IPS-NIHi7 (cell line): ENCODE data around the gene ARHGAP30.

Experiments used
- DNase-seq: peaks from one replicate; pipeline ENCODE4 v3.0.0; 2012; ENCODE audit warnings: mixed read lengths; ENCODE audit errors: extremely low spot score

ARHGAP30 gene

DNA sequence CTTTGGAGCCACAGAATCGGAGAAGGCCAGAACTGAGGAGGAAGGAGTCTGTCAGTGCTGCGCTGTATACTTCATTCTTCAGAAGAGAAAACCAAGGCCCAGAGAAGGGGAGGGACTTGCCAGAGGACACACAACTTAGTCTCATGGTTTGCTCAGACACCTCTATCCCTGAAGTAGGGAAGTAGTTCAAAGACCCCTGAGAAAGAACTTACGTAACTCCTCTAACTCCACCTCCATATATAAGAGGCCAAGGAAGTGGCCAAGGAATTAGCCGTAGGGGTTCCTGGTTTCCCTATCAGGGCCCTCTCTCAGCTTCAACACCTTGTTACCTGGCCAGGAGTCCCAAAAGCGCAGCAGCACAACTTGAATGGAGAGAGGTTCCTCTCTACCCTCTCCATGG lies 20.2 kb upstream of the ARHGAP30 start:
- DNase-seq: no peak

DNA sequence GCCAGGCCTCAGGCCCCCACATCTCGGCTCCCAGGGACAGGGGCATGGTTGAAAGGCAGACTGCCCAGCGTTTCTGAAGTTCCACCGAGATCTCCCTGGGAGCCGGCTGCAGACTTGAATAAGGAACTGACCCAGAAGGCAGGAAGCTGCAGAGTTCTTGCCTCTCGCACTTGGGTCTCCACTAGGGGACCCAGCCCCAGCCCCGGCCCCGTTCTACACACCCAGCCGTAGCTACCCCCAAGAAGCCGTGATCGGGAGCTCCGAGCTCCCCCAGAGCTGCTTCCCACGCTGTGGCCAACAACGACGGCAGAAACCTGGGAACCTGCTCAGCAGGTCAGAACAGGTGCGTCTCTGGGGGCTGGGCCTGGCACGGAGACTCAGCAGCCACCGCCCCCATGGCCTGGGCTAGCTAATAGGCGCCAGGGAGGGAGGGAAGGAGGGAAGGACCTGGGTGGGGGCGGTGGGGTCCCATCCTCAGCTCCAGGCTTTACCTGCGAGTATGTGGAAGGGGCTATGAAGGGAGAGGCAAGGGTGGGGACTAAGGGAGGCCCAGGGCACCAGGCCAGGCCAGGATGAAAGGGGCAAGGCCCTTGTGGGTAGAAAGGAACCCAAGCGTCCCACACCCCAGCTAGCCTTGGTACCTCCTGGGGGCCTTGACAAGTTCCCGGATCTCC lies 19.7 kb upstream of the ARHGAP30 start, which contains the start of gene NECTIN4:
Gene NECTIN4, minus strand, starts transcription at position 308 of the 674 bp plus-strand sequence. Its CDS starts 262 bp downstream, at position 46.
- peak; percentile 36 for DNase-seq

DNA sequence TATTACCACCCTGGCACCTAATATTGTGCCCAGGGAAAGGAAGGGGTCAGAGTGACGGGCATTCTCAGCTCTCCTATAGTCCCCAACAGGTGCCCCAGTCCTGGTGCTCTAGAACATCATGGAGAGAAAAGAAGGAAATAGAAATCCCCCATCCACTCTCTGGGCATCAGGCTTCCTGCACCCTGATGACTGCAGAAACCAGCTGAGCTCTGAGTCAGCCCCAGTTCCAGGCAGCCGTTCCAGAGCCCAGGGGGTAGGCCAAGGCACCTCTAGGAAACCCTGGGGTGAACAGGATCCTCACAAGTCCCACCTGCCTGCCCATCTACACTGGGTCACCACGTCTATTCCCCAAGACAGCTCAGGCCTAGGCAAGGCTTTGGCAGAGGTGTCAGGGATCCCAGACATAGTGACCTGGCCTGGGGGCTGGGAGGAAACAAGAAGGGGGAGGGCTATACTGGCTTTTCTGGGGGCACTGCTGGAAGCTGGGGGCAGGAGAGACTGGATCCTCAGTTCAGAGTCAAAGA lies 19.0 kb upstream of the ARHGAP30 start:
- DNase-seq: no peak

DNA sequence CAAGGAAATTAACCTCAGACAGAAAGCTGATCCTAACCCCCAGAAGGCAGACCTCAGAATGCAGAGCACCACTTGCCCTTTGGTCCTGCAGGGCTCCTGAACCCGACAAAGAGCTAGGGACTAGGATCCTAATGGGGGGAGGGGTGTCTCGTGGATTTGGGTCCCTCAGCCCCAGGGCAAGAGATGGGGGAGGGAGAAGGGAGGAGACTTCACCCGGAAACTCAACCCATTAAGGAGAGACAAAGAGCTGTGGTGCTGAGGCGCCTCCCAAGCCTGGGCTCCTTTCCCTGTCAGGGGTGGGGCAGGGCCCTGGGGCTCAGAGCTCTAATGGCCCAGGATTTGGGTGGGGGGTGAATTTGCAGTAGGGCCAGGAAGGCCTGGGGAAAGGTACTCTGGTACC lies 16.8 kb upstream of the ARHGAP30 start:
- DNase-seq: no peak

DNA sequence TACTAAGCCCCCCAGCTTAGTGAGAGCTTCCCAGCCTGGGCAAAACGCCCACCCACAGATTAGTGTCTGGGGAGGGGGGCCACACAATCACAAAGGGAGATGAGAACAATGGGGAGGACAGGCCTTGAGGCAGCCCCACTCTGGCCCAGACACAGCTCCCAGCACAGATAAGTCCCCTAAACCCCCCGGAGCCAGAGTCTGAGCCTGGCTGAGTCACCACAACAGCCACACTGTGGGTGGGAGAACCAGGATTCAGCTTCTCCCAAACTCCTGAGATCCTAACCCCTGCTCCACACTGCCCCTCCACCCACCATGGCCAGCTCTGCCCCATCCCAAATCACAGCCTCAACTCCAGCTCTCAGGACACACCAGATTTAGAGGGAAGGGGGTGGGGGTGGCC lies 15.5 kb upstream of the ARHGAP30 start:
- no peak for DNase-seq

DNA sequence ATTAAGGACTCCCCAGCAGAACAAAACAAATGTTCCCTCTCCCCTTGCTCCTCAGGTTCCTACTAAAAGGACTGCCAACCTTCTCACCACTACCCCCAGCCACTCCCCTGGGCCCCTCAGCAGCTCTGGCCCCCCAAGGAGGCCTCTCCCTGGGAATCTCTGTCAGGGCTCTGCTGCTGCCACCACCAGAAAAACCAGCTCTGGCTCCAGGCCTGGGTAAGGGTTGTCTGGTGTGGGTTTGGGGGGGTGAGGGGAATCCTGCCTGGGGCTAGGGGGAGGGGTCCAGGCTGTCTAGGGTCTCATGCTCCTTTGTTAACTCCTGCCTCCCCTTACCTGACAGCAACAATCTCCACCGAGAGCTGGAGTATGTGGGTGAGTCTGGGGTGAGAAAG lies 14.9 kb upstream of the ARHGAP30 start:
- no peak for DNase-seq

DNA sequence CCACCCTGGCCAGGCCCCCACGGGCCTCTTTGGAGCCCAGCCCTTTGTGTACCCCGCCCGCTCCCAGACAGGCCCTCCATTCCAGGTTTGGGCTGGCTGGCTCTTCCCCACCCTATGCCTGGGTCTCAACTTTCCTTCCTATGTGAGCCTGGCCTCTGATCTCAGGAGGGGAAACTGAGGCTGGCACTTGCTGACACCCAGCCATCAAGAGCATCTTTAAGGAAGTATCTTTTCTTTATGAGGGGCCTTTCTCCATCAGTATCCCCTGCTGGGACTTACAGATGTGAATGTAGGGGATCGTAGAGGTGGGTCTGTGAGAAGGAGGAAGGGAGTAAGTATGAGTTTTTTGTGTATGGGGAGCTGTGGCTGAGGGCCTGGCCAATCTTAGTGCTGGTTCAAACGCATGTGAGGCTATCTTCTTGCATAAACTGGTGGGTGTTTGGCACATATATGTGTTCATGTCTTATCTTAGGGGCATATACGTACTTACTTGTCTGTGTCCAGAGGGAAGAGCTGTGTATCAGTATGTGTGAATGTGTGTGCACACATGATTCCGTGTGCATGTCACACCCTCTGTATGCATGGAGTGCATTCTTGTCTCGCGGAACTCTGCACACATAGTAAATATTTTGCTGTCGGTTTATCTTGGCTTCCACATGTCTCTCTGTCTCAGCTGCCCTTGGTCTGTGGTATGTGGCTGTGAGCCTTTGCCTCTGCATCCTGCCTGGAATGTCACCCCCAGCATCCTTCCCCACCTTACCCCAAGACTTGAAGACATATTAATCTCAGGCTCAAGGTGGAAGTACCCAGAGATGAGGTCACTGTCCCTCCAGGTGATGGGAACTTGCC lies 14.3 kb upstream of the ARHGAP30 start:
- no peak for DNase-seq

DNA sequence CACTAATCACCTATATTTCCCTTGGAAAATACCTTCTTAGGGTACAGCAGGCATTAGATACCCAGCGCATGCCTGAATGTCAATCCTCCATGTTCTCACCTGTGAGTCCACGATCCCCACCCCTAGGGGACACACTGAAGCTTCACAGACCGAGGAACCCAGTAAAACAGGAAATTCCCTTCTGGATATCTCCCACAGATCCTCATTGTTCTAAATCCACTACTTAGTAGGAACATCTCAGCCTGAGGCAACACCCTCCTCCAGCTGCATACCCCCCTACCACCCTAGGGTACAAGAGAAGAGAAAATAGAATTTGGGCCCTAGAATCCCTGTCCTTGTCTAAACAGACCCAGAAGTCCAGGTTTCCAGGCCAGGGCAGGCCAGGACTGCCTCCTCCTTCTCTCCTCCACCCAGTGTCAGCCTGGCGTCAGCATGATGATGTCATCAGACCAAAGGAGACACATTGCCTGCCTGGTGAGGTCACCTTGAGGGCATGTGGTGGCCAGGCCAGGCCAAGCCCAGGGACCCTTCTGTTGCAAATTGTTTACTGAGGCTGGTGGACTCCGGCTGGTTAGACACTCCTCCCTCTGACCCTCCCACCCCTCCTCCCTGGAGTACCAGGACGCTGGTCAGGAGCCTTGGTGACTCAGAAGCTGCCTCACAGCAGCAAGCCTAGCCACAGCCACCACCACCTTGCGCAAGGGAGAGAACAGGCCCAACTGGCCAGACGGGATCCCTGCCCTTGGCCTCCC lies 13.5 kb upstream of the ARHGAP30 start:
- DNase-seq: peak; percentile 67

DNA sequence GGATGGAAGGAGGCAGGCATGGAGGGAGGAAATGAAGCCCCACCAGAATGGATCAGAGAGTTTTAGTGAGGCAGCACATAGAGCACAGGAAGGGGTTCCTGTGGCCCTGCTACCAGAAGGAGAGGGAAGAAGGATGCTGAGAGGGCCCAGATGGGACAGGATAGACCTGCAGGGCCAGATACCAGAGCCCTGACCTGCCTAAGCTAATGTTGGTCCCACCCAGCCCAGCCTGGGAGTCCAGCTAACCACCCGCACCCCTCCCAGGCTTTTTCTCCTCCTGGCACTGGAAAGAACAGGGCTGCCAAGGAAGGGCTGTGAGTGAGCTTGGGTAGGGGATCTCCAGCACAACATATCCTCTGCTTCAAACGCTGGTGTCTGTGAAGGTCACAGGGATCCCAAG lies 12.8 kb upstream of the ARHGAP30 start:
- no peak for DNase-seq

DNA sequence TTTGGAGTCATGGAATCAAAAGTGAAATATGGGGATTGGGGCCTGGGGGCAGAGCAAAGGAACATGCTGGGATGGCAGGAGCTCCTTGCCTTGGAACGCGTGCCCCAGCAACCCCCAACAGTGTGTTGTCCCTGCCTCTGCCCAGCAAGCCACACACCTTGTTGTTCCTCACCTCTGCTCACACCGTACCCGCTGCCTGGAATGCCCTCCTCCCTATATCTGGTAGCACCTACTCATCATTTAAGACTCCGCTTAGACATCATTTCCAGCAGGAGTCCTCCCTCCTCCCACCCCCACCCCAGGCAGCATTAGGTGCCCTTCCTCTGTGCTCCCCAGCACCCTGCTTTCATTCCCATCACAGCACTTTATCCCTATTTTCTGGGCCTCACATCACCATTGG lies 11.8 kb upstream of the ARHGAP30 start:
- no peak for DNase-seq

DNA sequence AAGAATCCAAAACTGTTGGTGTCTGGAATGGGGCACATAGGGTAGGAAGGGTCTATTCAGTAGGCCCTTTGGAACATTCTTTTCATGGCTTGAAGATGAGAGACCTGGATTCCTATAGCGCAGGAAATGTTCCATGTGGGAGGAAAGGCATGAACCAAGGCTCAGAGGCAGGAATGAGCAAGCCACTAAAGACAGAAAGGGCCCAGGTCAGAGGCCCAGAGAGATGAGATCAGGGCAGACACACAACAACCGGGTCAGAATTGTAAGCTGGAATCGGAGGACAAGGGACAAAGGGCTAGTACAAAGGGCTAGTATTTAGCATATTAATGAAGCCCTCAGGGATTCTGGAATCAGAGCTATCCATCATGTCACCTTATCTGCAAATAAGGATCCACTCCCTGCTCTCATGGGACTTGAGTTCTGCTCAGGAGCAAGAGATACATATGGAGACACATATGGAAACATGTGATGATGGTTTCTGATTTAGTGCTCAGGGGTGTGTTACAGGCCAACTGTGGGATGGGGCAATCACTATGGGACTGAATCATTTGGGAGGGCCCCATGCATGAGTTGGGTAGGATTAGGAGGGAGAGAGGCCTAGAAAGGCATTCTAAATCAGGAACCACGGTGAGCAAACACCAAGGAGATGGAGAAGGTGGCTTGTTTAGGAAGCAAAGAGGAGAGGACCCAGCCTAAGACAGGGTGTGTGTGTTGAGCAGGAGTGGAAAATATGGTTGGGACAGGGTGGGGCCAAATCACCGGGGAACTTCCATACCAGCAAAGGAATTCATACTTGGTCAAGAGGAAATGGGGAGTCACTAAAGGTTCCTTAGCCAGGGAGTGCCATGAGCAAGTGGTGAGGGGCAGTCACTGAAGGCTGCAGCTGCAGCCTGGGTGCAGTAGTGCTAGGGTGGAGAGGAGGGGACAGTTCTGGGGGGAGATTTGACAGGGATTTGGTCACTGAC lies 11.0 kb upstream of the ARHGAP30 start:
- no peak for DNase-seq

DNA sequence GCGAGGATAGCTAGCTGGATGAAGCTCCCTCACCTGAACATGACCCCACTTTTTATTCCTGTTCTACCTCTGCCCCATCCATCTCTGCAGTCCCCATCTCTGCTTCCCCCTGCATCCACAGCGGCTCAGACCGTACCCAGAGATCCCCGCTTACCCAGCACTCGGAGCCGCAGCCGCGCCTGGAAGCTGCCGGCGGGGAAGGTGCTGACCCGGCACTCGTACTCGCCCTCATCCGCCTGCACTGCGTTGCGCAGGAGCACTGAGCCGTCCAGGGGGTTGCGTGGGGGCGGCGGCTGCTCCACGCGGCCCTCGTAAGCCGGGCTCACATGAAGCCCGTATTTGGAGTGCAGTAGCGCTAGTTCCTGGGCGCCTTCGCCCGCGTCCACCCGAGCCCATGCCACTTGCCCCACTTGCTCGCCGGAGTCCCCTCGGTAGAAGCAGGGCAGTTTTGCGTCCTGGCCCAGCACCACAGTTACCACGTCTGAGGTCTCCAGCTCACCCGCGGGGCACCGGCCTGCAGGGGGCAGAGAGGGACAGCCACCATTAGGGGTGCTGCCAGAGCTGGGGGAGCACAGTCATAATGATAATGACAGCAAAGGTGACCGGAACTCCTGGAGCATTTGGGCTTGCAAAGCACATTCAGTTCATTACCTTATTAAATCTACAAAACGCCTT lies 9.9 kb upstream of the ARHGAP30 start:
- no peak for DNase-seq

DNA sequence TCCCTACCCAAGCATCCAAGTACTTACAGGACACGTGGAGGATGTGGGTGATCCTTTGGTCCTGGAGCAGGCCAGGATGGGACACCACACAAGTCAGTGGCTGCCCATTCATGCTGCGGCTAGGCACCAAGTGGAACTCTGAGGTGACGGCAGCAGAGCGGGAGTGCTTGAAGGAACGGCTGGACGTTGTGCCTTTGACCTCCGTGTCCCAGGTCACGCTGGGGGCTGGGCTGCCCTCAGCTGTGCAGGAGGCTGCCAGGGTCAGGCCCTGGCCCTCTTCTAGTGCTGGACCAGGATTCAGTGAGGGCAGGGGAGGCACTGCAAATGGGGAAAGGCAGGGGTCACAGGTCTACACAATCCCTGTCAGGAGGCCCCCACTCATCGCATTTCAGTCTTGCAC lies 7.7 kb upstream of the ARHGAP30 start:
- no peak for DNase-seq

DNA sequence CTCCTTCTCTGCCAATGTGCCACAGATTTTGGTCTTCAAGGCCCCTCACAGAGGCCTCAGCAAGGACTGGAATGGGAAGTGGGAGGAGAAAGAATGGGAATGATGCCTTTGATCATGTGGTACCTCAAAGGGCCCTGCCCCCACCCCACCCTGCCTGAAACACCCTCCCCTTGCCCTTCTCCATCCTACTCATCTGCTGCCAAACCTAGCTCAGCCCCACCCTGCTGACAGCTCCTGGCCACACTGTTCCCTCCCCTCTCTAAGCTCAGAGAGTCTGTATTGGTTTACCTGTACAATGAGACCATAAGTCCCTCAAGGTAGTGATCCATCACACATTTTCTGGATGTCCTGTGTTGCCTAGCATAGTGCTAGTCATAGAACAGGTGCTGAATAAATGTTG lies 6.7 kb upstream of the ARHGAP30 start:
- no peak for DNase-seq

DNA sequence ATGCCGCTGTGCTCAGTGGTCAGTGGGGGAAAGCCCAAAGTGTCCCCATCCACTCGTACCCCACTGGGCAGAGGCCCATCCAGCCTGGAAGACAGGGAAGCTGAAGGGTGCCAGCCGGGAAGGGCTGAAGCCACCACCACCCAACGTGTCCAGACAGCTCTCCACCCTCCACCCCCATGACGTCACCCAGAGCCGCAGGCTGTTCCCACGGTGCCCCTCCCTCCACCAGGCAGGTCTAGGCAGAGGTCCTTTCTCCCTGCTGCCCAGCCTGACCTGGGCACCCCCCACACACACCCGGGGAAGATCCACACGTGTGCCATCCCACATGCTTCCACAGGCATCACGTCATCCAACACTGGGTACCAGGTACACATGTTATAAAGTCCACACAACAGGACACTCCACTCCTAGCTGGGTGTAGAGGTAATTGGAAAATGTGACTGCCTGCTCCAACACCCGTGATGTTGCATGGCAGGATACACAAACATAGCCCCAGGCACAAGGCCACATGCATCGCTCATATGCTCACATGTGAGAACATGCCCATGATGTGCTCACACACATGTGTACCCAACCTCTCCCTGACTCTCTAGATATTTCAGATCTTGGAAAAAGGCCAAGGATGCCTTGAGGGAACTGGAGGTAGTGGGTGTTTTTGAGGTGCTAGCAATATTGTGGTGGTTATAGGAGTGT lies 5.1 kb upstream of the ARHGAP30 start:
- no peak for DNase-seq

DNA sequence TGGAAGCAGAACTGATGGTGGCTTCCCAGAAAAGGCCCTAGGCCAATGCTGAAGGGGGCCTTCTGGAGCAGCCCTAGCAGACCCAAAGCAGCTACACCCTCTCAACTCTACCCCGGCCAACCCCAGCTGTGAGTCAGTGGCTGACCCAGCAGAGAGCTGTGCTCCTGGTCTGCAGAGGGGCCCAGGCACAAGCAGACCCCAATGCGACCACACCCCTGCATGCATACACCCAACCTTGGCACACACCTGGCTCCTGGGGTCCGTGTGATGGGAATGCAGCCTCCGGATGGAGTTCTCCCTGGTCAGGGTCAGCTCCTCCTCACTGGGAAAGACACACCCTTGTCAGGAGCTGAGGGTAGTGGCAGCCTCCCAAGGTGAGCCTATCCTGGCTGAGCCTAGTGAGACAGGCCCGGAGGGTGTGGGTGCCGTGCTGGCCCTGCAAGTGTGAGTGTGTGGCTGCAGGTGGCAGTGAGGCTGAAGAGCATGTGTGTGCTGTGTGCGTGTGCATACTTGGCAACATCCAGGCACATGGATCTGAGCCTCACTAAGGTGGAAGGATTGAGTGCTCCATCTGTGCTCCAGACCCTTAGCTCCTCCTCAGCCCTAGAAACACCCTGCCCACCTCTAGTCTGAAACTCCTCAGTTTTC lies 3.9 kb upstream of the ARHGAP30 start:
- DNase-seq: no peak

DNA sequence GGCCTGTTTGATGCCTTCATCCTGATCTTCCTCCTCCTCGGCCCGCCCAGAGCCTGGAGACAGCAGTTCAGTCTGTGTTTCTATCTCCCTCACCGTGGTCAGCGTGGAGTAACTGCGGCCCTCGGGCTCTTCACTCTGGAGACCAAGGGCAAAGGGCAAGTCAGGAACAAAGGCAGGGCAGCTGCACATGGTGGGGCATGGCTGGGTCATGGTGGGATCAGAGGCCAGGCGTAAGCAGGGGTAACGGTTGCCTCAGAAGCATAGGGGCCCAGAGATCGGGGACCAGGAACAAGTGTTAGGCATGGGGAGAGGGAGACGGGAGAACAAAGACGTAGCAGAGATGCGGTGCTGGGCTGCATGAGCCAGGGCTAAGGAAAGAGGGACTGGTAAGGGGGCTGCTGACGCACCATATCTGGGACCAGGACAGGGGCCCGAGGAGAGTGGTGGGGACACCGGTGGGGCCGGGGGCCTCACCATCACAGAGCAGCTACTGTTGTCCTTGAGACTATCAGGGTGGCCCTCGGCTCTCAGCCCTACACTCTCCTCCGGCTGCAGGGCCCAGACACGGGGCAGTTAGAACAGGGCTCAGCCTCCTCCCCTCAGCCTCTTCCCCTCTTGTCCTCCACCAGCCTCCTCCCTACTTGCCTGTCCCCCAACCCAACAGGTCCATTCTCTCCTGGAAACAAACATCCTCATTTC lies 3.2 kb upstream of the ARHGAP30 start:
- DNase-seq: no peak

DNA sequence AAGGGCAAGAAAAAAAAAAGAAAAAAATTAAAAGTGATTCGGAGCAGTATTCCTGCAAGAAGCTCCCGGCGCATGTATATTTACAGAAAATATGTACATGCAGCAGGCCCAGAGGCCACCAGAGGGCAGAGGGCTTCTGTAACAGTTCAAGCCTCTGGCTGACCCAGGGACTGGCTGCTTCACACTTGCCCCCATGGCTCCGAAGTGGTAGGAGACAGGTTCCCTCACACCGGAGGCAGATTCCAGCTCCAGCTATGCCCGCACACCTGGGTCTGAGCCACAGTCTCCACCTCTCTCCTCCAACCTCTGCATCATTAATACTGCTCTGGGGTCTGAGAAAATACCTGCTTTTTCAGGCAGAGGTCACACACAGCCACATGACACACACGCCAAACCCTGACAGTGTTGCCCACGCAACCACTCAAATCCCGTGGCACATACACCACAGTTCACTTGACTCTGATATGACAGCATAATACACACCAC lies 2.2 kb upstream of the ARHGAP30 start:
- DNase-seq: peak; percentile 86

DNA sequence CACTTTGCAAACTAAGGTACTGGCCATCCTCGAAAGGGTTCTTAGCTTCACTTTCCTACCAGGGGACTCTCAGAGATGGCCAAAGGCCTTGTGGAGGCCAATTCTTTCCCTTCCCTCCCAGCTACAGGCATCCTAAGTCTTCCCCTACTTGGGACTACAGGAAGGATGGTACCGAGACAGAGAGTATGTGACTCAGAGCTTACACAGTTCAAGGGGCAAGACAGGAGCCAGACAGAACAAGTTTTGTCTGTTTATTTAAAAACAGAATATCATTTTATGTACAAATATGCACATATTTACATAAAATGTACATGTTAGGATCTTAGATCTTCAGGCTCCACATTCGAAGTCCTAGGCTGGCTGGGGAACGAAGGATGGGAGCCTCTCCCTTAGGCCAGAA lies 1.1 kb upstream of the ARHGAP30 start:
- DNase-seq: no peak
